Tibial nerve (tissue), 4 donors: ENCODE results near the gene SYNJ2. TPM values are rescaled to one million over a fixed set of nuclear protein-coding genes. Genes with fewer than 3 reads are reported as not detected.

Experiments
- DNase-seq, 2 donors: peaks; one replicate each; pipeline ENCODE4 v3.0.0-alpha.2; 2019; ENCODE audit warnings: low spot score in 2 of 2
- H3K27ac ChIP-seq, 4 donors: fragments of 200-600 bp; sonication (generic) in 3 of 4; one replicate each; pipeline ENCODE4 v1.5.1; 2017 to 2019; ENCODE audit warnings: mild to moderate bottlenecking in 1 of 4
- H3K27me3 ChIP-seq, 2 donors: fragments of 200-600 bp; sonication (generic) in 1 of 2; one replicate each; pipeline versions ENCODE4 v1.5.1 to v1.6.0; 2017 to 2019
- H3K36me3 ChIP-seq, 3 donors: fragments of 200-600 bp; sonication (generic); one replicate each; pipeline ENCODE4 v1.5.1; 2018 to 2019
- H3K4me1 ChIP-seq, 4 donors: fragments of 200-600 bp; sonication (generic) in 3 of 4; one replicate each; pipeline ENCODE4 v1.5.1; 2017 to 2019
- H3K4me3 ChIP-seq, 4 donors: fragments of 200-600 bp; sonication (generic) in 3 of 4; one replicate each; pipeline ENCODE4 v1.5.1; 2017 to 2019; ENCODE audit warnings: mild to moderate bottlenecking in 1 of 4, moderate library complexity in 1 of 4
- H3K9me3 ChIP-seq, 4 donors: fragments of 200-600 bp; sonication (generic) in 3 of 4; one replicate each; pipeline ENCODE4 v1.5.1; 2017 to 2019
- CTCF ChIP-seq, 5 experiments: fragments of 200-600 bp in 3 of 5; fragments of 450-650 bp in 2 of 5; sonication (generic) in 3 of 5; IDR thresholded peaks; one replicate each; pipeline ENCODE4 v1.5.1; 2016 to 2019; ENCODE audit warnings: antibody characterized with exemption in 5 of 5, mild to moderate bottlenecking in 3 of 5, moderate library complexity in 2 of 5
- EP300 ChIP-seq, 2 donors: sonication (generic); formaldehyde crosslinking; IDR thresholded peaks; one replicate each; pipeline ENCODE4 v1.6.1; 2017; ENCODE audit warnings: antibody characterized with exemption in 2 of 2, mild to moderate bottlenecking in 1 of 2
- POLR2A ChIP-seq, 2 donors: fragments of 450-650 bp; IDR thresholded peaks; one replicate each; pipeline ENCODE4 v1.6.1; 2017; ENCODE audit warnings: antibody characterized with exemption in 2 of 2, mild to moderate bottlenecking in 2 of 2, moderate library complexity in 2 of 2
- whole genome bisulfite sequencing, 2 donors: methylation state at CpG; one replicate each; pipeline ENCODE4 v1.1.5; 2018; 5-methylcytosine and 5-hydroxymethylcytosine counted together
- total RNA-seq, 4 donors: library from RNA; depleted of rRNA; stranded (reverse); fragments of >200 nt; gene quantifications; one replicate each; pipeline ENCODE4 v1.1.0, GENCODE V29; 2016

Gene SYNJ2
- total RNA-seq, 4 donors from 2014 or later = 4.4 to 10.5 (median 5.6) TPM

GRCh38 chr6:158037021-158037420 is 55.4 kb downstream of the SYNJ2 start:
- Histone ChIP-seq H3K4me3 (no peak overlapping the region), H3K9me3 (no peaks in the 10 kb centered on the region), H3K27me3 (no peaks in the 10 kb centered on the region), H3K27ac (no peak overlapping the region), H3K36me3 (peaks cover 0 to 8% (median 0%) of the 10 kb centered on the region in 3 donors), H3K4me1 (peaks cover 0 to 24% (median 12%) of the 10 kb centered on the region in 4 donors)
- TF ChIP-seq POLR2A (IDR thresholded peaks at IDR 0.05) = no peak
- TF ChIP-seq CTCF (IDR thresholded peaks at IDR 0.05) = no peak
- no peak for TF ChIP-seq EP300 (IDR thresholded peaks at IDR 0.05)
- WGBS, 2 donors = 92% methylated on average over 12 of the region's 12 CpGs
- no peak for DNase-seq

GRCh38 chr6:158037771-158038170 is 56.1 kb downstream of the SYNJ2 start:
- WGBS, 2 donors = 94% methylated on average over 10 of the region's 10 CpGs
- no peak for DNase-seq
- H3K27me3 ChIP-seq = no peaks in the 10 kb centered on the region
- H3K4me1 ChIP-seq = peaks cover 0 to 18% (median 7%) of the 10 kb centered on the region in 4 donors
- no peaks in the 10 kb centered on the region for H3K9me3 ChIP-seq
- TF ChIP-seq CTCF (IDR thresholded peaks at IDR 0.05) (no peak), POLR2A (IDR thresholded peaks at IDR 0.05) (no peak), EP300 (IDR thresholded peaks at IDR 0.05) (no peak)
- no peak overlapping the region for H3K4me3 ChIP-seq
- no peak overlapping the region for H3K27ac ChIP-seq
- H3K36me3 ChIP-seq = peaks cover 0 to 8% (median 0%) of the 10 kb centered on the region in 3 donors

- Histone ChIP-seq H3K27ac (no peak overlapping the region), H3K4me3 (no peak overlapping the region), H3K9me3 (no peaks in the 10 kb centered on the region), H3K27me3 (no peaks in the 10 kb centered on the region), H3K4me1 (peaks cover 0 to 18% (median 7%) of the 10 kb centered on the region in 4 donors), H3K36me3 (peaks cover 0 to 5% (median 0%) of the 10 kb centered on the region in 3 donors)
- no peak for DNase-seq
- WGBS, 2 donors = 91 to 93% methylated on average over 21 of the region's 21 CpGs
- TF ChIP-seq CTCF (IDR thresholded peaks at IDR 0.05) (no peak), POLR2A (IDR thresholded peaks at IDR 0.05) (no peak), EP300 (IDR thresholded peaks at IDR 0.05) (no peak)
Observed at GRCh38 chr6:158038291-158039177, 56.9 kb downstream of the SYNJ2 start.

GRCh38 chr6:158039178-158039557 is 57.5 kb downstream of the SYNJ2 start:
- Histone ChIP-seq H3K27ac (no peak overlapping the region), H3K9me3 (no peaks in the 10 kb centered on the region), H3K27me3 (no peaks in the 10 kb centered on the region), H3K4me1 (peaks cover 0 to 18% (median 7%) of the 10 kb centered on the region in 4 donors), H3K4me3 (no peak overlapping the region), H3K36me3 (peaks cover 0 to 10% (median 0%) of the 10 kb centered on the region in 3 donors)
- no peak for DNase-seq
- no peak for TF ChIP-seq CTCF (IDR thresholded peaks at IDR 0.05)
- TF ChIP-seq POLR2A (IDR thresholded peaks at IDR 0.05) = no peak
- no peak for TF ChIP-seq EP300 (IDR thresholded peaks at IDR 0.05)
- WGBS, 2 donors = 85 to 96% methylated on average over 9 of the region's 9 CpGs

GRCh38 chr6:158039571-158040050 is 57.9 kb downstream of the SYNJ2 start:
- Histone ChIP-seq H3K36me3 (peaks cover 0 to 10% (median 0%) of the 10 kb centered on the region in 3 donors), H3K27ac (no peak overlapping the region), H3K4me1 (peaks cover 0 to 18% (median 7%) of the 10 kb centered on the region in 4 donors), H3K9me3 (no peaks in the 10 kb centered on the region), H3K4me3 (no peak overlapping the region), H3K27me3 (no peaks in the 10 kb centered on the region)
- 83 to 92% methylated on average over 17 of the region's 17 CpGs for WGBS, 2 donors
- DNase-seq = no peak
- TF ChIP-seq EP300 (IDR thresholded peaks at IDR 0.05) (no peak), POLR2A (IDR thresholded peaks at IDR 0.05) (no peak), CTCF (IDR thresholded peaks at IDR 0.05) (no peak)
